VCaP (cell line): Measurements from ENCODE around the gene PDE9A.

Source experiments
- H3K27ac ChIP-seq: fragments of 450-650 bp; 2 replicates; pipeline ENCODE4 v1.5.1; 2017
- CTCF ChIP-seq: fragments of 450-650 bp; conservative IDR thresholded peaks from 2 replicates; pipeline ENCODE4 v1.5.1; 2017; ENCODE audit warnings: mild to moderate bottlenecking, moderate library complexity

The PDE9A gene

GRCh38 chr21:42631142-42631541 is 22.3 kb upstream of the PDE9A start:
- H3K27ac ChIP-seq, result no peak overlapping the region
- no peak for TF ChIP-seq CTCF

- no peak overlapping the region for H3K27ac ChIP-seq
- TF ChIP-seq CTCF, result no peak
Observed at GRCh38 chr21:42632336-42632751, 21.1 kb upstream of the PDE9A start.

- H3K27ac ChIP-seq, result no peak overlapping the region
- TF ChIP-seq CTCF, result no peak
Observed at GRCh38 chr21:42632771-42633690, 20.4 kb upstream of the PDE9A start.

- H3K27ac ChIP-seq, result no peak overlapping the region
- no peak for TF ChIP-seq CTCF
Observed at GRCh38 chr21:42633858-42634257, 19.6 kb upstream of the PDE9A start.

DNA sequence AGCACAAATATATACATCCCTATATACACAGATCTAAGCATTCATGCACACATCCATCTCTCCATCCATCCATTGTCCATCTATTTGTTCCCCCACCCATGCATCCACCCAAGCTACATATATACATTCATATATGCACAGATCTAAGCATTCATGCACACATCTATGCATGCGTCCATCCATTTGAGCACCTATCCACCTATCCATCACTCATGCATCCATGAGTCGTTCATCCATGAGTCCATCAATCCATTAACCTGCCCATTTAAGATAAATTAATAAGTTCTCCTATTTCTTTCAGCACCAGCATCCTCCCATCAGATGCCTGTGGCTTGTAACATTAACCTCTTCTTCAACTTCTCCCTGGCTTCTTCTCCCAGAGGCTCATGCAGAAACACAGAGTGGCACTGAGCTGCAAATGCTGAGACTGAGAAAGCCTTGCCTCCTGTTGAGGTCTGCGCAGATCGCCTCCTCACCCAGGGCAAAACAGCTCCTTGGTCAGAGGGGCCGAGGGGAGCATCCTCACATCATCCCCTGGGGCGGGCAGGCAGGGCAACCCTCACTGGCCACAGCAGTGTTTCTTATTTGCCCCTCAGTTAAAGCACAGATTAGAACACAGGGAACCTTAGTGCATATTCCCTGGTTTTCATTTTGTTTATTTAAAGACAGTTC is 17.4 kb upstream of the PDE9A start:
- no peak for TF ChIP-seq CTCF
- H3K27ac ChIP-seq, result peak overlapping the region; percentile 56

- no peak for TF ChIP-seq CTCF
- peak overlapping the region; percentile 56 for H3K27ac ChIP-seq
Observed at GRCh38 chr21:42636520-42637266, 16.7 kb upstream of the PDE9A start.
